Activated CD4-positive, alpha-beta T cell treated with anti-CD3 and anti-CD28 coated beads, Interleukin-2, amount 10 ng/mL, durations not matched to agents 7 days and 5 days (primary cell): ENCODE data around the gene SUSD1. TPM values are rescaled to one million over a fixed set of nuclear protein-coding genes. Genes with fewer than 3 reads are reported as not detected.

Source experiments
- CTCF ChIA-PET: fragments of 350-600 bp; sonication (Branson Sonifier 250); formaldehyde crosslinking; loops from one replicate; lab custom pipeline; 2021; ENCODE audit warnings: antibody characterized with exemption; lab: Charles Lee
- POLR2A ChIA-PET: fragments of 350-600 bp; sonication (Branson Sonifier 250); formaldehyde crosslinking; loops from one replicate; lab custom pipeline; 2021; ENCODE audit warnings: antibody characterized with exemption; lab: Charles Lee
- DNase-seq: peaks from one replicate; pipeline ENCODE4 v3.0.0-alpha.2; 2020
- H3K27ac Mint-ChIP-seq: one replicate; pipeline ENCODE4 v1.8.0; 2021; ENCODE audit warnings: mild to moderate bottlenecking, moderate library complexity, mixed read lengths
- H3K27me3 Mint-ChIP-seq: one replicate; pipeline ENCODE4 v1.8.0; 2021; ENCODE audit warnings: mixed read lengths
- H3K36me3 Mint-ChIP-seq: one replicate; pipeline ENCODE4 v1.8.0; 2021; ENCODE audit warnings: low read depth, mixed read lengths
- H3K4me1 Mint-ChIP-seq: one replicate; pipeline ENCODE4 v1.8.0; 2021; ENCODE audit warnings: mixed read lengths
- H3K4me3 Mint-ChIP-seq: one replicate; pipeline ENCODE4 v1.8.0; 2021; ENCODE audit warnings: mild to moderate bottlenecking, moderate library complexity, mixed read lengths
- H3K9me3 Mint-ChIP-seq: one replicate; pipeline ENCODE4 v1.8.0; 2021; ENCODE audit warnings: mixed read lengths
- total RNA-seq, 2 experiments: library from RNA; stranded (reverse); gene quantifications; one replicate each; pipeline ENCODE4 v1.2.3, GENCODE V29; 2021

Gene SUSD1
- total RNA-seq, 2 experiments from 2014 or later: 12.0 to 14.7 TPM

DNA sequence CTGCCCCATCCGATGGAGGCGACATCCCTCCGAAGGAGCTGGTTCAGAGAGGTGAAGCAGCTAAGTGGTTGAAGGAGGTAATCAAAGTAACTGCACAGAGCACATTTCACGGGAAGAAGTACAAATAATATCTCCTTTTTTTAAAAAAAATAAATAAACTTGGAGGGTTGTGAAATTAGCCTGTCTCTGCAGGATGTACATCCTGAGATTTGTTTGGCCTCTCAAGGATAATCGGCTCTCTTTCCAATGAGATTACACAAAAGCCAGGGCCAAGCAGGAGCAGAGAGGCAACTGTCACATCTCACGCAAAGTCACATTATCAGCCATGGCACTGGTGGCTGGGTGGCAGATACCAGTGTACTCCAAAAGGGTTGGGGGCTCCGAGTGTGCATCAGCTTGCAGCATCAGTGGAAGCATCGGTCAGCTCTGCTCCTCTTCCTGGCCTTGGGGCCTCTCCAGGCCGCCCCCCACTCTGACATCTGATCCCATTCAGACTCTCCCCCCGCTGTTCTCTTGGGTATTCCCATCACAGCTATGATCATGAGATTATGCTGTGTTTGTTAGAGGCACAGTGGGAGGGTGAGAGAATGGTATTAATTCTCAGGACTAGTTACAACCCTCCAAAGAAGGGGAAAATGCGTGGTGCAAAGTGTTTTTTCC lies 168.6 kb downstream of the SUSD1 start:
- no peak overlapping the region for H3K4me3 Mint-ChIP-seq
- H3K27me3 Mint-ChIP-seq: peaks cover 15% of the 10 kb centered on the region
- POLR2A ChIA-PET: no interaction called here
- CTCF ChIA-PET: no interaction called here
- H3K27ac Mint-ChIP-seq: no peak overlapping the region
- H3K9me3 Mint-ChIP-seq: no peaks in the 10 kb centered on the region
- peaks cover 25% of the 10 kb centered on the region for H3K4me1 Mint-ChIP-seq
- H3K36me3 Mint-ChIP-seq: no peaks in the 10 kb centered on the region
- no peak for DNase-seq

DNA sequence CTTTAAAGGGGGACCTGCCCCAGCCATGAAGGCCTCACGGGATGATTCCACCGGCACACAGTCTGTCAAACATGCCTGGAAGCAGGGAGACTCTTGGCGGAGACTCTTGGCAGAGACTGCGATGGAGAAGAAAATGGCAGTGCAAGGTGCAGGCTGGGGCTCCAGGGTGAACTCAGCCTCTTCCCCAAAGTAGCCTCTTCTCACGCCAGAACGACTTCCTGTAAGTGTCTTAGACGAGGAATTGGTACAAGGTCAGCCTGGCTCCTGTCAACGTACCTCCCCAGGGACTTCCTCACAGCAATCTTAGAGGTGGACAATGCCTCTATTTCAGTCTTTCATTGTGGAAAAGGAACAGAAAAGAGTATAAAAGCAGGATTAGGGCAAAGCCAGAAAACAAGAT lies 169.2 kb downstream of the SUSD1 start:
- Mint-ChIP-seq H3K9me3 (no peaks in the 10 kb centered on the region), H3K36me3 (no peaks in the 10 kb centered on the region), H3K27me3 (peaks cover 14% of the 10 kb centered on the region), H3K27ac (no peak overlapping the region), H3K4me3 (no peak overlapping the region), H3K4me1 (peaks cover 25% of the 10 kb centered on the region)
- POLR2A ChIA-PET: no interaction called here
- DNase-seq: no peak
- CTCF ChIA-PET: interaction anchor here (0.6 kb wide), 1 partner anchor 377 kb away, joined by 3 read pairs; no protein-coding TSS in a partner anchor

DNA sequence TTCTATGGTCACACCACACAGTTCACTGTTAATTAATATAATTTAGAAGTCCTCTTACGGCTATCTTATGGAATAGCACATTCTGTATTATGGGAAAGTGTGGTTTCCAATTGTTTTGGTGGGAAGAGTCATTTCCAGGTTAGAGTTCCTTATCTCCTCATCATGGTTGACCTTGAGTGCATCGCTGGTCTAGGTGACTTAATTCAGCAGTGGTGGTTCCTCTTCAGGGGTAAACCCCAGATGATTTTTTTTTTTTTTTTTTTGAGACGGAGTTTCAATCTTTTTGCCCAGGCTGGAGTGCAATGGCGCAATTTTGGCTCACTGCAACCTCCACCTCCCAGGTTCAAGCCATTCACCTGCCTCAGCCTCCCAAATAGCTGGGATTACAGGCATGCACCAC lies 171.6 kb downstream of the SUSD1 start:
- CTCF ChIA-PET: no interaction called here
- POLR2A ChIA-PET: no interaction called here
- H3K36me3 Mint-ChIP-seq: no peaks in the 10 kb centered on the region
- no peak overlapping the region for H3K4me3 Mint-ChIP-seq
- no peak for DNase-seq
- H3K27ac Mint-ChIP-seq: no peak overlapping the region
- H3K4me1 Mint-ChIP-seq: peaks cover 27% of the 10 kb centered on the region
- peaks cover 4% of the 10 kb centered on the region for H3K27me3 Mint-ChIP-seq
- no peaks in the 10 kb centered on the region for H3K9me3 Mint-ChIP-seq

DNA sequence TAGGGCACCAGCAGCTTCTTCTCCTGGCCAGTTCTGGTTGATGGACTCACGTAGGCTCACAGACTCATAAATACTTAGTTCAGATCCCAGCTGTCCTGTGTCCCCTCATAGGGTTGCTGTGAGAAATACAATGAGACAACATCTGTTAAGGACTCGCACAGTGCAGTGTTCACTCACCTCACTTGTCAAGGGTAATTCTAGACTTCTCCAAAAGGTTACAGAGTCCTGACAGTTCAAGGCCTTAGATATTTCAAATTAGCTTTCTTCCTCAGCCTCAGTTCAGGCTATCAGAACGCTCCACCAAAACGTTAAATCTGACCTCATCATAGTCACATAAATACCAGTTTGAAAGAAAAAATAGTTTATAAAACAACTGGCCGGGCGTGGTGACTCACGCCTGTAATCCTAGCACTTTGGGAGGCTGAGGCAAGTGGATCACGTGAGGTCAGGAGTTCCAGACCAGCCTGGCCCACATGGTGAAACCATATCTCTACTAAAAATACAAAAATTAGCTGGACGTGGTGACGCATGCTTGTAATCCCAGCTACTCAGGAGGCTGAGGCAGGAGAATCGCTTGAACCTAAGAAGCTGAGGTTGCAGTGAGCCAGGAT lies 172.1 kb downstream of the SUSD1 start:
- no peak overlapping the region for H3K4me3 Mint-ChIP-seq
- ChIA-PET CTCF (no interaction called here), POLR2A (no interaction called here)
- no peaks in the 10 kb centered on the region for H3K36me3 Mint-ChIP-seq
- H3K9me3 Mint-ChIP-seq: no peaks in the 10 kb centered on the region
- peaks cover 27% of the 10 kb centered on the region for H3K4me1 Mint-ChIP-seq
- peak overlapping the region; percentile 73 for H3K27ac Mint-ChIP-seq
- no peak for DNase-seq
- H3K27me3 Mint-ChIP-seq: peaks cover 4% of the 10 kb centered on the region

DNA sequence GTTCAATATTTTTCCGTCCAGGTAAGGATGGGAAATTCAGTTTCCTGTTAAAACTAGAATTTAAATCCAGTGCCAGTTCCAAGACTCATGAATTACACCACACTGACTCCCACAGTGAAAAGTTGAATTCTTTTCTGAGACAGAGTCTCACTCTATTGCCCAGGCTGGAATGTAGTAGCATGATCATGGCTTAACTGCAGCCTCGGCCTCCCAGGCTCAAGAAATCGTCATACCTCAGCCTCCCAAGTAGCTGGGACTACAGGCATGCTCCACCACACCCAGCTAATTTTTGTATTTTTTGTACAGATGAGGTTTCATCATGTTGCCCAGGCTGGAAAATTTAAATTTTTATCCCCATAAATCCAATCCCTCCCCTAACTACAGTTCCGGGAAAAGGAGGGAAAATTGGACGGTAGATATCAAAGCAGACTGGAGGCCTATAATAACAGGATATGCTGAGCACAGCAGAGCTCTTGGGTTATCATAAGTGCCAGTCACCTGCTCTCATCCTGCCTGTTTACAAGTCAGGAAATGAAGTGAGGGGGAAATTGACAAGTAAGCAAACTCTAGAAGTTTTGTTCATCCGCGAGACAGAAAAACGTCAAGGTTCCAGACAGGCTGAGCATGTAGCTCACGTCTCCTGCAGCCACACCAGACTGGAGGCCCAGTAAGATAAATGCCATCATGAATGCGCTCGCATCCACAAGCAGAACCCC lies 172.8 kb downstream of the SUSD1 start:
- H3K27ac Mint-ChIP-seq: peak overlapping the region; percentile 73
- no peaks in the 10 kb centered on the region for H3K36me3 Mint-ChIP-seq
- H3K4me3 Mint-ChIP-seq: no peak overlapping the region
- DNase-seq: peak; percentile 30
- peaks cover 23% of the 10 kb centered on the region for H3K4me1 Mint-ChIP-seq
- ChIA-PET CTCF (no interaction called here), POLR2A (no interaction called here)
- H3K27me3 Mint-ChIP-seq: peaks cover 4% of the 10 kb centered on the region
- H3K9me3 Mint-ChIP-seq: no peaks in the 10 kb centered on the region

DNA sequence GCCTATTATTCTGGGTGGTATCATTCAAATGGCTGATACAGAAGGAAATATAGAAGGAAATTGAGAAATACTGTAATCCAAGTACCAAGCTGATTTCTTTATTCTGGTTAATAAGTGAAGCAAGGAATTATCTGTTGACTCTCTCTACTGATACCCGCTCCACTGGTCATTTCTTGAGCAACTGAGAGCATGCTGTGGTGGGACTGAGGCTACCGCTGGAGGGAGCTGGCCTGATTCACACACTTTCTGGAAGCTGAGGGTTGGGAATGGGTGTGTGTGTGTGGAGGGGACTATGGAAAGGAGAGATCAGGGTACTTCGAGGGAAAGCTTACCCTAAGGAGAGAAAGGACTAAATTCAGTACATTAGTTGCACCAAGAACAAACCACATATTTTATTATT lies 174.4 kb downstream of the SUSD1 start:
- ChIA-PET POLR2A (no interaction called here), CTCF (interaction anchor here (0.6 to 1.2 kb wide), 2 partner anchors 51 to 81 kb away, joined by 3 read pairs; no protein-coding TSS in a partner anchor)

DNA sequence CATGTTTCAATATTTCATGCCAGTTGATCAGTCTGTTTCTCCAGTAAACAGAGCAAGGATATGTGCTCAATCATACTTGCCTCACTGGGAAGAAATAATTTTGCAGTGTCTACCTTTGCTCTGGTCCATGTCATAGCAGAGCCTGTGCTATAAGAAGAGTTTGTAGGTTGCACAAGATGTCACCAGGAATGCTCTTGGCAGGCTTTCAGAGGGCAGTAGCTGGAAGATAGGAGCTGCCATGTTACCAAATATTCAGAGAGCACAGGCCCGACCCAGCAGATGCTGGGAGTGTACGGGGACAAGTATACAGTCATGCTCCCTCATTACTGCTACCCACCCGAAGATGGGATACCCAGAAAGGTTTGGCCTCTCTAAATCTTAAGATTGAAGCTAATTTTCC lies 175.8 kb downstream of the SUSD1 start:
- ChIA-PET POLR2A (no interaction called here), CTCF (interaction anchor here (0.6 to 1.0 kb wide), 2 partner anchors 179 to 747 kb away, joined by 3 read pairs; no protein-coding TSS in a partner anchor)
- no peak overlapping the region for H3K27ac Mint-ChIP-seq

More for the DNA sequence above, 174.4 kb downstream of the SUSD1 start:
- no peak for DNase-seq
- Mint-ChIP-seq H3K27me3 (peaks cover 4% of the 10 kb centered on the region), H3K27ac (no peak overlapping the region), H3K4me1 (peaks cover 23% of the 10 kb centered on the region), H3K9me3 (no peaks in the 10 kb centered on the region), H3K36me3 (no peaks in the 10 kb centered on the region), H3K4me3 (no peak overlapping the region)

DNA sequence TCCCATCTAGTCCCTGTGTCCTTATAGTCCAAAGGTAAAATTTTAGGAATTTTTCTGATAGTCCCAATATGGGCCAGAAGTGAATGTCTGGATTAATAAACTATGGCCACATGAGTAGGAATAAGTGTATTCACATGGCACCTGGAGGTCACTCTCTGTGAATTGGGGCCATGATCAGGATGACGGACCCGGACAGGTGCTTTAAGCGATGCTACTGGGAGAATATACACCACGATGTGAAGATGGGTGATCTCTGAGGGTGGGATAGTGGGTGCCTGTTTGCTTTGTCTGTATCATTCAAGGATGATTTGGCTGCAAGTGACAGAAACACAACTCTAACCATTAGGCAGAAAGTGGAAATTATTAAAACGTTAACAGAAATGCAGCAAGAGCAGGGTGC lies 177.3 kb downstream of the SUSD1 start:
- CTCF ChIA-PET: no interaction called here

More for the DNA sequence above, 175.8 kb downstream of the SUSD1 start:
- no peak for DNase-seq
- Mint-ChIP-seq H3K27me3 (no peaks in the 10 kb centered on the region), H3K9me3 (no peaks in the 10 kb centered on the region), H3K36me3 (peaks cover 2% of the 10 kb centered on the region), H3K4me3 (no peak overlapping the region), H3K4me1 (peaks cover 25% of the 10 kb centered on the region)

DNA sequence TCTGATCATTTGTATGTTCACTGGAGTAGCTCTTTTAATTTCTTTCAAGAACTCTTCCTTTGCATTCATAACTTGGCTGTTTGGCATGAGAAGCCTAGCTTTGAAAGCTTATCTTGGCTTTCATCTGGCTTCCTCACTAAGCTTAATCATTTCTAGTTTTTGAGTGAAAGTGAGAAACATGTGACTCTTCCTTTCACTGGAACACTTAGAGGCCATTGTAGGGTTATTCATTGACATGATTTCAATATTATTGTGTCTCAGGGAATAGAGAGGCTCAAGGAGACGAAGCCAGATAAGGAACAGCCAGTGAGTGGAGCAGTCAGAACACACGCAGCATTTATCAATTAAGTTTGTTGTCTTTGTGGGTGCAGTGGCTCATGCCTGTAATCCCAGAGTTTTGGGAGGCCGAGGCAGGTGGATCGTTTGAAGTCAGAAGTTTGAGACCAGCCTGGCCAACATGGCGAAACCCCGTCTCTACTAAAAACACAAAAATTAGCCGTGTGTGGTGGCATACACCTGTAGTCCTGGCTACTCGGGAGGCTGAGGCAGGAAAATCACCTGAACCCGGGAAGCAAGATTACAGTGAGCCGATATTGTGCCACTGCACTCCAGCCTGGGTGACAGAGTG lies 180.2 kb downstream of the SUSD1 start:
- peaks cover 4% of the 10 kb centered on the region for H3K9me3 Mint-ChIP-seq
- peaks cover 22% of the 10 kb centered on the region for H3K4me1 Mint-ChIP-seq
- DNase-seq: no peak
- no peak overlapping the region for H3K27ac Mint-ChIP-seq
- no peak overlapping the region for H3K4me3 Mint-ChIP-seq
- H3K27me3 Mint-ChIP-seq: peaks cover 3% of the 10 kb centered on the region
- POLR2A ChIA-PET: no interaction called here
- CTCF ChIA-PET: interaction anchor here (1.2 kb wide), 2 partner anchors 10 to 24 kb away, joined by 3 read pairs; no protein-coding TSS in a partner anchor
- H3K36me3 Mint-ChIP-seq: peaks cover 9% of the 10 kb centered on the region

More for the DNA sequence above, 177.3 kb downstream of the SUSD1 start:
- Mint-ChIP-seq H3K27me3 (peaks cover 3% of the 10 kb centered on the region), H3K4me3 (no peak overlapping the region), H3K27ac (no peak overlapping the region), H3K4me1 (peaks cover 30% of the 10 kb centered on the region), H3K9me3 (no peaks in the 10 kb centered on the region), H3K36me3 (peaks cover 6% of the 10 kb centered on the region)
- POLR2A ChIA-PET: no interaction called here
- DNase-seq: no peak

DNA sequence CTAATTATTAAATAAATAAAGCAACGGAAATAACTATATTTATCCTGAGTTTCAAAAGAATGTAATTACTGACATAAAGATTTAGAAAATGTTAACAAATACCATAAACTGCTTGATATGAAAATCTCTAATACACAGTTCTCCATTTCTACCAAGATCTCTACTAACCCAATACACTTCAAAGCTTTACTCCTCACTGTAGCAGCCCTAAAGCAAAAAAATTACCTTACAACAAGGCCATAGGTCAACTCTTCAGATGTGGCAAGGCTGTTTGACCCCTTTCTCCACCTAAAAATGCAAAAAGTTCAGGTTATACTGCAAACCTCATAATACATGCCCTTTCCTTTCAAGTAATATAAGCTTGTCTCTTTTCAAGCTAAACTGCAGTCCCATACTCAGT lies 181.8 kb downstream of the SUSD1 start:
- Mint-ChIP-seq H3K27me3 (peaks cover 3% of the 10 kb centered on the region), H3K9me3 (peaks cover 4% of the 10 kb centered on the region), H3K36me3 (peaks cover 9% of the 10 kb centered on the region), H3K27ac (no peak overlapping the region), H3K4me3 (no peak overlapping the region), H3K4me1 (peaks cover 22% of the 10 kb centered on the region)
- ChIA-PET POLR2A (no interaction called here), CTCF (interaction anchor here (0.6 to 1.2 kb wide), 5 partner anchors 15 to 352 kb away, joined by 3 to 4 read pairs (median 3); no protein-coding TSS in a partner anchor)
- DNase-seq: no peak

DNA sequence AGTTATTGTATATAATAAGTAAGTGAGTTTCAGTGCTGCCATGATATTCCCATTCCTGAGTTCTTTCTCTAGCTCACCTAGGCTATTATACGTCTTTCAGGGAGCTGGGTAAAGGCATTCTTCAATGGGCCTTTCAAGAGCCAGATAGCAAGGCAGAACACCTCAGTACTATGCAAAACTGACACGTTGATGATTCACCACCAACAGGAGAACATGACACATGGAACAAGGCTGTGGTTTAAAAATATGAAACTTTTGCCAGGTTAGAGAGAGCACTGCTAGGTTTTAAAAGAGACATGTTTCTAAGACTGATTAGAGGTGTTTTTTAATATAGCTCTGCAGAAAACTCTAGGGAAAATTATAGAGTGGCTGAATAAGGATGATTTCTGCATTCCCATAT lies 182.6 kb downstream of the SUSD1 start:
- peaks cover 7% of the 10 kb centered on the region for H3K9me3 Mint-ChIP-seq
- POLR2A ChIA-PET: no interaction called here
- no peak overlapping the region for H3K4me3 Mint-ChIP-seq
- peaks cover 9% of the 10 kb centered on the region for H3K36me3 Mint-ChIP-seq
- CTCF ChIA-PET: interaction anchor here (0.6 to 1.0 kb wide), 3 partner anchors 16 to 353 kb away, joined by 3 to 4 read pairs (median 3); no protein-coding TSS in a partner anchor
- peaks cover 3% of the 10 kb centered on the region for H3K27me3 Mint-ChIP-seq
- H3K27ac Mint-ChIP-seq: no peak overlapping the region
- H3K4me1 Mint-ChIP-seq: peaks cover 24% of the 10 kb centered on the region
- no peak for DNase-seq

DNA sequence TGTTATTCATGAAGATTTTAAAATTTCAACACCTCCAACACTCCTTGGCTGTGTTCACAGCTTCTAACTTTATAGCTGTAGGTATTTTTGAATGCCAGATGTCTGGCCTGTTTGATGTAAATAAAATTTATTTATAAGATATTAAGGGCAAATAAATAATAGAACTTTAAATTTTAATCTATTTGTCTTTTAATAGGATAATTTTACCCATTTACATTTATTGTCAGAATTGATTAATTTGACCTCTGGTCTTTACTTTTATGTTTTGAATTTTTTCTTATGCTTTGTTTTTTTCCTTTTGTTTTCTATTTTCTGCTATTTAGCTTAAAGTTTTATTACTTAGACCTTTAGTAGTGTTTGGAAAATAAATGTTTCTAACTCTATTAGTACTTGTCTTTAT lies 183.9 kb downstream of the SUSD1 start:
- ChIA-PET CTCF (no interaction called here), POLR2A (no interaction called here)
- Mint-ChIP-seq H3K27ac (no peak overlapping the region), H3K4me3 (no peak overlapping the region), H3K27me3 (peaks cover 3% of the 10 kb centered on the region), H3K9me3 (peaks cover 7% of the 10 kb centered on the region), H3K4me1 (peaks cover 25% of the 10 kb centered on the region), H3K36me3 (peaks cover 9% of the 10 kb centered on the region)
- DNase-seq: no peak
